Upper lobe of right lung (tissue), 1 donor: ENCODE measurements around the gene CXCR6. TPM values are rescaled to one million over a fixed set of nuclear protein-coding genes. Genes with fewer than 3 reads are reported as not detected.
A peak's percentile ranks its signal among the peaks of the same experiment; 100 is the strongest.

Experiments
- ATAC-seq: fragments of 200-7000 bp; cut with Tn5 transposase; one replicate; pipeline ENCODE4 v1.9.1; 2020; ENCODE audit warnings: mild to moderate bottlenecking, moderate library complexity
- DNase-seq: peaks from one replicate; pipeline ENCODE4 v3.0.0-alpha.2; 2020
- H3K27ac ChIP-seq: fragments of 200-600 bp; one replicate; pipeline ENCODE4 v1.8.0; 2022
- H3K27me3 ChIP-seq: fragments of 200-600 bp; one replicate; pipeline ENCODE4 v1.8.0; 2022; ENCODE audit warnings: mild to moderate bottlenecking
- H3K36me3 ChIP-seq: fragments of 200-600 bp; one replicate; pipeline ENCODE4 v1.8.0; 2022
- H3K4me1 ChIP-seq: fragments of 200-600 bp; one replicate; pipeline ENCODE4 v1.8.0; 2022
- H3K4me3 ChIP-seq: fragments of 200-600 bp; one replicate; pipeline ENCODE4 v1.8.0; 2022; ENCODE audit warnings: mild to moderate bottlenecking
- H3K9me3 ChIP-seq: fragments of 200-600 bp; one replicate; pipeline ENCODE4 v1.8.0; 2022
- CTCF ChIP-seq: fragments of 200-600 bp; IDR thresholded peaks from one replicate; pipeline ENCODE4 v1.8.0; 2022; ENCODE audit warnings: antibody characterized with exemption
- intact Hi-C: fragments of 100-400 bp; cut with DNase I; formaldehyde crosslinking; loops from one replicate; pipeline ENCODE4 v1.11.0; 2022
- total RNA-seq: library from RNA; stranded (reverse); fragmentation: NEBNext Ultra II Directional; extraction: Animal tissue kit (Norgen Biotek cat#: 25700); gene quantifications from one replicate; pipeline ENCODE4 v1.2.1, GENCODE V29; 2021
- donor health status: DM: no; HTN: yes; CAD: no; lungs with severe emphysema.

The CXCR6 gene
- total RNA-seq, 1 donor from 2014 or later: 4.7 TPM

- Histone ChIP-seq H3K27me3 (no peaks in the 10 kb centered on the region), H3K4me1 (peaks cover 8% of the 10 kb centered on the region), H3K36me3 (peaks cover 64% of the 10 kb centered on the region), H3K4me3 (no peak overlapping the region), H3K27ac (peak overlapping the region; percentile 52), H3K9me3 (no peaks in the 10 kb centered on the region)
- DNase-seq (no peak), ATAC-seq (no peak)
- intact Hi-C loops: no loop called here
- no peak for TF ChIP-seq CTCF
Observed at GRCh38 chr3:45946875-45947274, 3.6 kb downstream of the CXCR6 start.

- peak overlapping the region; percentile 52 for H3K27ac ChIP-seq
- H3K27me3 ChIP-seq: no peaks in the 10 kb centered on the region
- intact Hi-C loops: no loop called here
- peaks cover 6% of the 10 kb centered on the region for H3K4me1 ChIP-seq
- ATAC-seq: no peak
- DNase-seq: no peak
- H3K9me3 ChIP-seq: no peaks in the 10 kb centered on the region
- peaks cover 69% of the 10 kb centered on the region for H3K36me3 ChIP-seq
- no peak for TF ChIP-seq CTCF
- H3K4me3 ChIP-seq: no peak overlapping the region
Observed at GRCh38 chr3:45947361-45947760, 4.1 kb downstream of the CXCR6 start.

DNA sequence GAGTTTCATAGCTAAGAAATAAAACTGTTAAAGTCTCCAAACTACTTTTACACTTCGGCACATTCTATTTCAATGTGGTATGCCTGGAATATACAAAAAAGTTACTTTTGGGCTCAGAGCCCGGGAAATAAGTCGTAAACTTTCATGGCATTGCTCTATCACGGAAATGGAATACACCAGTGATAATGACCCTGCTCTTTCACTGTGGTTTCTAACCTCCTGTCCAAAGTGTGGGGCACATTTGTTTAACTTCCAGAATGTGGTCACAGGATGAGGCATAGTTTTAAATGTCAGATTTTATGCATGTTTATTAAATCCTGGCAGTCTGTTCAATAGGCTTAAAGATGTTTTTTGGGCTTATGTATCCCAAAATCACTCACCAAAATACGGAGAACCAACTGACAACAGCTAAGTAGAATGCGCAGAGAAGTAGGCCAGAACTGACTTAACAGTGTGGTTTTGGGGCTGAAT lies 5.1 kb downstream of the CXCR6 start:
- H3K36me3 ChIP-seq: peaks cover 79% of the 10 kb centered on the region
- intact Hi-C loops: no loop called here
- H3K4me1 ChIP-seq: no peaks in the 10 kb centered on the region
- H3K9me3 ChIP-seq: no peaks in the 10 kb centered on the region
- H3K27ac ChIP-seq: no peak overlapping the region
- no peak for DNase-seq
- H3K4me3 ChIP-seq: no peak overlapping the region
- ATAC-seq: no peak
- H3K27me3 ChIP-seq: no peaks in the 10 kb centered on the region
- TF ChIP-seq CTCF: no peak

DNA sequence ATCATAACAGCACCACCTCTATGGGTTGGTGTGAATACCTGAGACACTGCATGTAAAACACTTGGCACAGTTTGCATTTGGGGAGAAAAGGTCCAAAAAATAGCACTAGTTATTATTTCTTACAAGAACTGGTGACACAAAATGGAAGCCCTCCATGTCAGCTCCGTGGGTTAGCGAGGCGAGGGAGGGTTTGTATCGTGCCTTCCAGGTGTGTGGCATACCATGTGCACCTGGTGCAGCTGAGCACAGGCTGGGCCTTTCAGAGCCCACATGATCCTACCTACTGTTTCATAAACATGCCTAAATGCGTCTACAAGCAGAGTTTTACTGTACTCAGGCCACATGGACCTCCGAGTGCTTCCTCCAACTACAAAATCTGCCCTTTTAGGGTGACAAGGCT lies 5.6 kb downstream of the CXCR6 start:
- no peak for TF ChIP-seq CTCF
- Histone ChIP-seq H3K36me3 (peaks cover 84% of the 10 kb centered on the region), H3K4me3 (no peak overlapping the region), H3K27me3 (no peaks in the 10 kb centered on the region), H3K9me3 (no peaks in the 10 kb centered on the region), H3K4me1 (no peaks in the 10 kb centered on the region), H3K27ac (no peak overlapping the region)
- DNase-seq (no peak), ATAC-seq (no peak)
- intact Hi-C loops: no loop called here

DNA sequence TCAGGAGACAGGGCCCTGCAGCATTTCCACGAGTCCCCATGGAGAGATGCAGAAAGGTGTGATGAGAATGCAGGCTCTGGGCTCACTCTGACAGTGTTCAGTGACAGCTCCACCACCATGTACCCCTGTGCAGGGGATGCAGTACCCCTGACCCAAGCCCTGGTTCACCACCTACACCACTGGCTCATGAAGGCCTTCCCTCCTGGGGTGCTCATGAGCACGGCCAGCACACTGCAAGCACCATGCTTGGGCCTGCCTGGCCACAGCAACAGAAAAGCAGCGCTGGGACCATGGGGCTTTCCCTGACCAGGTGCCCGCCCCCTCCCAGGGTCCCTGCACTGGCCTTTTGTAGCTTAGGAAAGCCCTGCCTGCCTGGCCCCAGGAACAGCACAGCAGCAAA lies 6.2 kb downstream of the CXCR6 start:
- no peak for DNase-seq
- no peak overlapping the region for H3K4me3 ChIP-seq
- no peaks in the 10 kb centered on the region for H3K9me3 ChIP-seq
- no peak for ATAC-seq
- H3K27ac ChIP-seq: peak overlapping the region; percentile 21
- H3K4me1 ChIP-seq: no peaks in the 10 kb centered on the region
- no peaks in the 10 kb centered on the region for H3K27me3 ChIP-seq
- intact Hi-C loops: no loop called here
- H3K36me3 ChIP-seq: peaks cover 90% of the 10 kb centered on the region
- no peak for TF ChIP-seq CTCF

GRCh38 chr3:45950131-45950530 lies 6.9 kb downstream of the CXCR6 start:
- no peak for DNase-seq

More at GRCh38 chr3:45950131-45950530, 6.9 kb downstream of the CXCR6 start:
- H3K4me1 ChIP-seq: no peaks in the 10 kb centered on the region
- no peaks in the 10 kb centered on the region for H3K9me3 ChIP-seq
- peaks cover 94% of the 10 kb centered on the region for H3K36me3 ChIP-seq
- peak overlapping the region; percentile 65 for H3K27ac ChIP-seq
- intact Hi-C loops: no loop called here
- H3K4me3 ChIP-seq: no peak overlapping the region
- no peaks in the 10 kb centered on the region for H3K27me3 ChIP-seq
- no peak for TF ChIP-seq CTCF
- ATAC-seq: no peak
